ENCODE measurements around the gene PNMA6E. TPM values are rescaled to one million over a fixed set of nuclear protein-coding genes. Genes with fewer than 3 reads are reported as not detected.
"Not testable (repeated sequence)": the region's sequence is repeated elsewhere in the genome, so short reads cannot be mapped to it uniquely, and the experiment has no call there.

PNMA6E gene
- polyA plus RNA-seq, 1 experiment: not detected

- Histone ChIP-seq H3K9me3 (ENCODE audit: control insufficient read depth, insufficient read depth, low read length) (peaks cover 3% of the 10 kb centered on the region; the same call in 1 of the 2 replicates), H3K27me3 (ENCODE audit: control insufficient read depth, insufficient read depth, low read length) (no peaks in the 10 kb centered on the region), H3K27ac (ENCODE audit: low read depth, low read length) (no peak overlapping the region), H3K4me3 (ENCODE audit: low read depth, low read length) (no peak overlapping the region)
- CTCF ChIA-PET: no interaction called here
- POLR2A ChIA-PET: no interaction called here
- TF ChIP-seq, protein P1, sequence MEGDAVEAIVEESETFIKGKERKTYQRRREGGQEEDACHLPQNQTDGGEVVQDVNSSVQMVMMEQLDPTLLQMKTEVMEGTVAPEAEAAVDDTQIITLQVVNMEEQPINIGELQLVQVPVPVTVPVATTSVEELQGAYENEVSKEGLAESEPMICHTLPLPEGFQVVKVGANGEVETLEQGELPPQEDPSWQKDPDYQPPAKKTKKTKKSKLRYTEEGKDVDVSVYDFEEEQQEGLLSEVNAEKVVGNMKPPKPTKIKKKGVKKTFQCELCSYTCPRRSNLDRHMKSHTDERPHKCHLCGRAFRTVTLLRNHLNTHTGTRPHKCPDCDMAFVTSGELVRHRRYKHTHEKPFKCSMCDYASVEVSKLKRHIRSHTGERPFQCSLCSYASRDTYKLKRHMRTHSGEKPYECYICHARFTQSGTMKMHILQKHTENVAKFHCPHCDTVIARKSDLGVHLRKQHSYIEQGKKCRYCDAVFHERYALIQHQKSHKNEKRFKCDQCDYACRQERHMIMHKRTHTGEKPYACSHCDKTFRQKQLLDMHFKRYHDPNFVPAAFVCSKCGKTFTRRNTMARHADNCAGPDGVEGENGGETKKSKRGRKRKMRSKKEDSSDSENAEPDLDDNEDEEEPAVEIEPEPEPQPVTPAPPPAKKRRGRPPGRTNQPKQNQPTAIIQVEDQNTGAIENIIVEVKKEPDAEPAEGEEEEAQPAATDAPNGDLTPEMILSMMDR (IDR thresholded peaks at IDR 0.05; ENCODE audit: low read depth, low read length): no peak
- no peak for DNase-seq (ENCODE audit: low read depth, low spot score)
Measured at GRCh38 chrX:153388722-153389459, 12.3 kb downstream of the PNMA6E start.

GRCh38 chrX:153387987-153388721, 13.0 kb downstream of the PNMA6E start:
- ChIA-PET POLR2A (no interaction called here), CTCF (no interaction called here)
- Histone ChIP-seq H3K27ac (ENCODE audit: low read depth, low read length) (no peak overlapping the region), H3K4me3 (ENCODE audit: low read depth, low read length) (no peak overlapping the region), H3K9me3 (ENCODE audit: control insufficient read depth, insufficient read depth, low read length) (peaks cover 3% of the 10 kb centered on the region; the same call in 1 of the 2 replicates), H3K27me3 (ENCODE audit: control insufficient read depth, insufficient read depth, low read length) (no peaks in the 10 kb centered on the region)
- DNase-seq (ENCODE audit: low read depth, low spot score): no peak
- TF ChIP-seq, protein P1 (IDR thresholded peaks at IDR 0.05; ENCODE audit: low read depth, low read length): no peak

GRCh38 chrX:153387345-153387744, 13.8 kb downstream of the PNMA6E start:
- POLR2A ChIA-PET: no interaction called here
- CTCF ChIA-PET: no interaction called here
- no peak overlapping the region for H3K27ac ChIP-seq (ENCODE audit: low read depth, low read length)
- H3K9me3 ChIP-seq (ENCODE audit: control insufficient read depth, insufficient read depth, low read length): peaks cover 2% of the 10 kb centered on the region; the same call in 1 of the 2 replicates
- no peak for DNase-seq (ENCODE audit: low read depth, low spot score)
- TF ChIP-seq, protein P1 (IDR thresholded peaks at IDR 0.05; ENCODE audit: low read depth, low read length): no peak
- H3K27me3 ChIP-seq (ENCODE audit: control insufficient read depth, insufficient read depth, low read length): no peaks in the 10 kb centered on the region
- no peak overlapping the region for H3K4me3 ChIP-seq (ENCODE audit: low read depth, low read length)

DNA sequence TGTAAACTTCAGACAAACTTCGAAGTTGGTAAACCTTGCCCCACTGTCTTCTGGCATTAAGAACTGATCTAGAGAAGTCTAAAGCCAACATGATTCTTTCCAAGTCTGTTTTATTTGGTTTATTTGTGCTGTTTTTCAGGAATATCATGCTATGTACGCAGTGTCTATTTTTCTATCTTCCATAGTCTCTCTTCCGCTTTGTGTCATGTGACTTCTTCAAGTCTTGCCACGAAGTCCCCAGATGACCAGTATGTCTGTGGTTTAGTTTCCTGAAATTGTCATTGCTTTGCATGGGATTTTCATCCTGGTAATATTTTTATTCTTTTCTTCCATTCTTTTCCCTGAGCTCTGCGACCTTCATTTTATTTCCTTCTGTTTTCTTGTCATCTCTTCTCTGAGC, 15.1 kb downstream of the PNMA6E start:
- Histone ChIP-seq H3K4me3 (ENCODE audit: low read depth, low read length) (no peak overlapping the region), H3K9me3 (ENCODE audit: control insufficient read depth, insufficient read depth, low read length) (no peaks in the 10 kb centered on the region; the same call in 1 of the 2 replicates), H3K27ac (ENCODE audit: low read depth, low read length) (no peak overlapping the region), H3K27me3 (ENCODE audit: control insufficient read depth, insufficient read depth, low read length) (no peaks in the 10 kb centered on the region)
- POLR2A ChIA-PET: no interaction called here
- no peak for DNase-seq (ENCODE audit: low read depth, low spot score)
- TF ChIP-seq, protein P1 (IDR thresholded peaks at IDR 0.05; ENCODE audit: low read depth, low read length): no peak
- CTCF ChIA-PET: no interaction called here

DNA sequence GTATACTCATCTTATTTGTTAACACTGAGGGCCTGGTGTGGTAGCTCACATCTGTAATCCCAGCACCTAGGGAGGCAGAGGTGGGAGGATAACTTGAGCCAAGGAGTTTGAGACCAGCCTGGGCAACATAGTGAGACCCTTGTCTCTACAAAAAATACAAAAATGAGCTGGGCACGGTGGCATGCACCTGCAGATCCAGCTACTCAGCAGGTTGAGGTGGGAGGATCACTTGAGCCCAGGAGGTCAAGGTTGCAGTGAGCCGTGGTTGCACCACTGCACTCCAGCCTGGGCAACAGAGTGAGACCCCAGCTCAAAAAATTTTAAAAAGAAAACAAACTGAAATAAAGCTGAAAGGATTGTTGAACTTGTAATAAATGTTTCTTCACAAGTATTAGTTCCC, 16.2 kb downstream of the PNMA6E start:
- DNase-seq (ENCODE audit: low read depth, low spot score); H3K27me3 ChIP-seq (ENCODE audit: control insufficient read depth, insufficient read depth, low read length); H3K4me3 ChIP-seq (ENCODE audit: low read depth, low read length); CTCF ChIA-PET; H3K9me3 ChIP-seq (ENCODE audit: control insufficient read depth, insufficient read depth, low read length); POLR2A ChIA-PET; H3K27ac ChIP-seq (ENCODE audit: low read depth, low read length): not testable (repeated sequence)

Measured in AG04450 (cell line).